ENCODE results near the gene PPHLN1. TPM values are rescaled to one million over a fixed set of nuclear protein-coding genes. Genes with fewer than 3 reads are reported as not detected.

Gene PPHLN1
- total RNA-seq, 4 donors from 2014 or later, result 39.5 to 45.5 (median 41.7) TPM

- no peak for TF ChIP-seq CTCF (IDR thresholded peaks at IDR 0.05)
- no peak for TF ChIP-seq POLR2A (IDR thresholded peaks at IDR 0.05)
- 97% methylated on average over 3 of the region's 3 CpGs for WGBS, 2 donors
- no peak for DNase-seq (ENCODE audit: low spot score in 2 of 2)
- intact Hi-C loops (cut with DNase I; ENCODE audit: low total_unique reads), result no loop called here
- no peak overlapping the region for H3K4me3 ChIP-seq (ENCODE audit: low read depth, poor library complexity, severe bottlenecking)
Observed at GRCh38 chr12:42306297-42306696, 19.7 kb upstream of the PPHLN1 start.

- no peak for TF ChIP-seq POLR2A (IDR thresholded peaks at IDR 0.05)
- no peak for TF ChIP-seq CTCF (IDR thresholded peaks at IDR 0.05)
- intact Hi-C loops (cut with DNase I; ENCODE audit: low total_unique reads), result no loop called here
- no peak for DNase-seq (ENCODE audit: low spot score in 2 of 2)
- WGBS, 2 donors, result 90 to 92% methylated on average over 2 of the region's 2 CpGs
- no peak overlapping the region for H3K4me3 ChIP-seq (ENCODE audit: low read depth, poor library complexity, severe bottlenecking)
Observed at GRCh38 chr12:42308390-42308789, 17.6 kb upstream of the PPHLN1 start.

GRCh38 chr12:42309996-42310395 lies 16.0 kb upstream of the PPHLN1 start:
- no peak for TF ChIP-seq POLR2A (IDR thresholded peaks at IDR 0.05)
- intact Hi-C loops (cut with DNase I; ENCODE audit: low total_unique reads), result no loop called here
- no peak for DNase-seq (ENCODE audit: low spot score in 2 of 2)
- 84% methylated on average over 6 of the region's 6 CpGs for WGBS, 2 donors
- H3K4me3 ChIP-seq (ENCODE audit: low read depth, poor library complexity, severe bottlenecking), result no peak overlapping the region

- H3K4me3 ChIP-seq (ENCODE audit: low read depth, poor library complexity, severe bottlenecking), result no peak overlapping the region
- intact Hi-C loops (cut with DNase I; ENCODE audit: low total_unique reads), result no loop called here
- DNase-seq (ENCODE audit: low spot score in 2 of 2), result no peak
- TF ChIP-seq POLR2A (IDR thresholded peaks at IDR 0.05) (no peak), CTCF (IDR thresholded peaks at IDR 0.05) (no peak)
- 90 to 95% methylated on average over 2 of the region's 2 CpGs for WGBS, 2 donors
Observed at GRCh38 chr12:42315108-42315507, 10.9 kb upstream of the PPHLN1 start.

GRCh38 chr12:42320796-42321195 lies 5.2 kb upstream of the PPHLN1 start:
- intact Hi-C loops (cut with DNase I; ENCODE audit: low total_unique reads), result no loop called here
- no peak for TF ChIP-seq POLR2A (IDR thresholded peaks at IDR 0.05)
- TF ChIP-seq CTCF (IDR thresholded peaks at IDR 0.05), result no peak
- H3K4me3 ChIP-seq (ENCODE audit: low read depth, poor library complexity, severe bottlenecking), result no peak overlapping the region
- DNase-seq (ENCODE audit: low spot score in 2 of 2), result no peak

GRCh38 chr12:42322567-42322966 lies 3.4 kb upstream of the PPHLN1 start:
- no peak for DNase-seq (ENCODE audit: low spot score in 2 of 2)
- TF ChIP-seq POLR2A (IDR thresholded peaks at IDR 0.05) (no peak), CTCF (IDR thresholded peaks at IDR 0.05) (no peak)
- H3K4me3 ChIP-seq (ENCODE audit: low read depth, poor library complexity, severe bottlenecking), result no peak overlapping the region
- intact Hi-C loops (cut with DNase I; ENCODE audit: low total_unique reads), result no loop called here

Data from lower leg skin (tissue), 4 donors.